HG03025 (cell line): ENCODE measurements around the gene HOXB5.

ENCODE experiments used
- ATAC-seq: cut with Tn5 transposase; IDR thresholded peaks from one replicate; pipeline ENCODE4 v1.9.1; 2021; ENCODE audit warnings: mild to moderate bottlenecking, moderate library complexity; ENCODE audit not compliant: unreplicated experiment, low FRiP score

The HOXB5 gene

DNA sequence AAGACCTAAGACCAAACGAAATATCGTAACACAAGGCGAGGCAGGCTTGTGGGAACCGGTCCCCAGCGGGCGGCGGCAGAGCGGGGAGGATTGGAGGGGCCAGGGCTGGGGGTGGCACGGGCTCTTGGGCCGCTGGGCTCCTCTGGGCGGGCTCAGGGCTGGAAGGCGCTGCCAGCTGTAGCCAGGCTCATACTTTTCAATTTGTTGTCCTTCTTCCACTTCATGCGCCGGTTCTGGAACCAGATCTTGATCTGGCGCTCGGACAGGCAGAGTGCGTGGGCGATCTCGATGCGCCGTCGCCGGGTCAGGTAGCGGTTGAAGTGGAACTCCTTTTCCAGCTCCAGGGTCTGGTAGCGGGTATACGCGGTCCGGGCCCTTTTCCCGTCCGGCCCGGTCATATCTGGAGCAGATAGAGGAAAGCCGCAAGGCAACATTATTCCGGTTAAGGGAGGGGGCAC lies 1.5 kb downstream of the HOXB5 start:
- ATAC-seq: no peak

DNA sequence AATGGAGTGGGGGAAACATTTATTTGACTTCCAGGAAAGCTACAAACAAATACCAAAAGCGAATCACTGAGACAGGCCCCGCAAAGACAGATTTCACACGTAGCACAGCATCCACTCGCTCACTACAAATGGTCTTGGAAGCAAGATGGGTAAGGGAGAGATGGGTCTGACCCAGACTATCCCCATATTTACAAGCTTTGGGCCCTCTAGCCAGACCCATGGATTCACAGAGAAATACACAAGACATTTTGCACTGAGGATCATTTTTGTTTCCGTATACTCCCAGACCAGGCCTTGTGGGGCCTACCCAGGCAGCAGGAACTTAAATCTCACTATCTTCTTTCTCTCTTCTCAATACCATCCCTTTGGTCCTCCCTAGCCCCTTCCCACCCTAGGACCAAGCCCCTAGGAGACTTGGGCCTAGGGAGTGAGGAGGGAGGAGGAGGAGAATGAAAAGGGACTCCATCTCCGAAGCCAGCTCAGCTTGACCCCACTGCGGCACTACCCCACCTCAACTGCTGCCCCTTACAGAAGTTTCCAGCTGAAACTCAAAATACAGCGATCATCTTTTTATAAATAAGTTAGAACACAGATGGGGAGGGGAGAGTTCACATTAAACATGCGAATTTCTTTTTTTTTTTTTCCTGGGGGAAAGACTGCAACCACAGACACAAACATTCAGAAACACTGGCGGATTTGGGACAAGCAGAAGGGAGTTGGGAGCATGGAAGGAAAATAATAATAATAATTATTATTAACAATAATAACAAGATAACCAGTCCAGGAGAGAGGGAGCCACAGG lies 2.1 kb downstream of the HOXB5 start:
- no peak for ATAC-seq

DNA sequence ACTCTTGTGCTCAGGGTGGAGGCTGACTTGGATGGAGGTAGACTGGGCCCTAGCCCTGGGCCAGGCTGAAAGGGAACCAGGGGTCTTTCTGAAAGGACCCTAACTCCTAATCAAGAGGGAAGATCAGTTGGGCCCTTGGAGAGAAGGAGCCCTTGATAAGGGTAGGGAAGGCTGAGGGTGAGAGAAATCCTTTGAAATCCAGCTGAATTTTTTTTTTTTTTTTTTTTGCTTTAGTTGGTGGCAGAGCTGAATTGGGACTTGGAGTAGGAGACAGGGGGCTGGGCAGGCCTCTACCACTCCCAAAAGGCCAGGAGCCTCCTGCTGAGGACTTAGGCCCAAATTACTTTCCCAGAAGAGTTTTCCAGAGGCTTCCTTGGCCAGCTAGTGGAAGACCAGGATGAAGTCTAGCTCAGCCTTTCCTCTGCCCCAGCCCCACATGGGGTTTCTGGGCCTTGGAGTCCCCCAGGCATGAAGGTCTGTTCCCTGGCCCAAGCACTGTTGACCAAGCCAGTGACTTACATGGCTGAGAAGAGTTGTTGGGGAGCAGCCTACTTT lies 2.9 kb downstream of the HOXB5 start:
- ATAC-seq: no peak

DNA sequence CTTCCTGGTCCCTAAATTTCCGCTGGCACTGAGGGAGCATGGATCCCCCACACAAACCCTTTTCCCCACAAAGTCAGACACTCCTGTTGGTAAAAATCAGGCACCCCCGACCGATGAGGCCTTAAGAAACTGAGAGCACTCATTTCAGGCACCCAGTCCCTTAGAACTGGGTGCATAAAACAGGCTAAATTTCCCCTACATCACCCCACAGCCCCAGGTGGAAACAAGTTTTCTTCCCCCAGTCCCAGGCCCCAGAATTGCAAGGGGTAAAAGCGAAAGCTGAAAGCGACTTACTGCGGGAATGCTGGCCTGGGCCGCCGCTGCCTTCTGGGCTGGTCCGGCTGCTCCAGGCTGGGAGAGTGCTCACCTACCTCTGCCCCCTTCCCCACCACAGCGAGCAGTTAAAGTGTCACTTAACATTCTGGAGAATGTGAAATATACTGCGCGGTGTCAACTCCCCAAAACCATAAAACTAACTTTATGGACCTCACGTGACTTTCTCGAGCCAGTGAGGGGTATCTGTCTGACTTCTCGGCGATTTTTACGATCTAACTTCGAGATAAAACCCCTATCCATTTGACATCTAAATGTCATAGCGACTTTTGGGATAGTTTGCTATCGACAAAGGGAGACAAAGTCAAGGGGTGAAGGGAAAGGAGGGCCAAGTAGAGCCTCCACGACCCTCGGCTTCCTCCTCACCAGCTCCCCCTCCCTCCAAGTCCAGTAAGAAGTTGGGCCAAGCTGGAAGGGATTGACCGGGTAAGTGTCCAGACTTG lies 3.6 kb downstream of the HOXB5 start, which contains the start of gene HOXB3:
TSS of gene HOXB3 (minus strand) at position 411 of the 776 bp plus-strand sequence. CDS start 37,767 bp downstream, outside the sequence.
- no peak for ATAC-seq

DNA sequence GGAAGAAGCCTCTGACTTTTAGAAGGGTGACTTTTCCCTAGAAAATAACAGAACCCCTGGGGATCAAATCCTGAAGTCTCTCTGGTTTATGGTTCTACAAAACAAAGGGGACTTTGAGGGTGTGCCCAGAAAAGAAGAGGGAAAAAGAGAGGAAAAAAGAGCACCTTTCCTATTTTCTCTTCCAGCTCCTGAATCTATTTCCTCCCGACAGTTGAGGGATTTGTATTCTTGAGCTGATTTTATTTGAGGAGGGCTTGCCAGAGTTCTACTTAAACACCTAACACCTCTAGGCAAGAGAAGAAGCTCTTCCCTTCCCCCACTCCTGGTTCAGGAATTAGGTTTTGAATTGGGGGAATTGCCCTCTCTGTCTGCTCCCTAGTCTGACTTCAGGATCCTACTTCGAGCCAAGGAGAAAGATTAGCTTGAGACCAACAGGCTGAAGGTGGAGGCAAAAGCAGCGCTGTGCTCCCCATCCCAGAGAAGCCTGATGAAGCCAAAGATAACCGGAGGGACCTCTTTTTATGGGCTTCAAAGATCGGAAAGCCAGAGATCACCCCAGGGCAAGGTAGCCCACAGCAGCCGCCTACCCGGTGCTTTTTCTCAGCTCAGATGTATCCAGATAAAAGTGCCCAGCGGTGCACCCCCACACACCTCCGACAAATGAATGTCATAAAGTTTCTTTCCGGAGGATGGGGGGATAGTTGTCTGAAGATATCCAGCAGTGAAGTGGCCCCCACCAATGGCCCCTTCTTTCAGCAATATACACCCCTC lies 4.3 kb downstream of the HOXB5 start:
- no peak for ATAC-seq

DNA sequence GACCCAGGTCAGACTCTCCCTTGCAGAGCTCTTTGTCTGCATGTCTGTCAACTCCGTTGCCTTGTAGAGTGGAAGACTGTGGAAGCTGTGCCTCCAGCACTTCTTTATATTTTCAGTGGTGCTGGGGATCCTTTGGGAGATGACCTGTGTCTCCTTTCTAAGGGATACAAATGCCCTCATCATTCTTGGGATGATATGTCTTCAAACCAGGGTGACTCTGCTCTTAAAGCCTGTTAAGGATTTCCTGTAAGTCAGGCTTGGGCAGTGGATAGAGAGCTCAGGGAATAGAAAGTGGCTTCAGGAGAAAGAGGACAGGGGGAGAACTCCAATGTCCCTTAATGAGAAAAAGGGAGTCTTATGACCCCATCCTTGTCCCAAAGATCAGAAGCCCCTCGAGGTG lies 5.1 kb downstream of the HOXB5 start:
- ATAC-seq: no peak

DNA sequence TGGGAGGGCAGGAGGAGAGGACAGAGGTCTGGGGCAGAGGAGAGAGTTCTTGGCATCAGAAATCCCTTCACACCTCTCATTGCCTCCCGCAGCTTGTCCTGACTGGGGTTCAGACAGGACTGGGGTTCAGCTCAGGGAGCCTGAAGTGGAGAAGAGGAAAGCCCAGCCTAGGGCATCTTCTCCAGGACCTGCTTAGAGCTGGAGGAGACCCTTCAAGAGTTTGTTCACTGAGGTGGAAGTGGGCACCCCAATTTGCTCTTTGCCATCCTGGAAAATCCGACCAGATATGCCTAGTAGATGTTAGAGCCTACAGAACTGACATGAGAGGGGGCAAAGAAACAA lies 5.5 kb downstream of the HOXB5 start:
- ATAC-seq: no peak

DNA sequence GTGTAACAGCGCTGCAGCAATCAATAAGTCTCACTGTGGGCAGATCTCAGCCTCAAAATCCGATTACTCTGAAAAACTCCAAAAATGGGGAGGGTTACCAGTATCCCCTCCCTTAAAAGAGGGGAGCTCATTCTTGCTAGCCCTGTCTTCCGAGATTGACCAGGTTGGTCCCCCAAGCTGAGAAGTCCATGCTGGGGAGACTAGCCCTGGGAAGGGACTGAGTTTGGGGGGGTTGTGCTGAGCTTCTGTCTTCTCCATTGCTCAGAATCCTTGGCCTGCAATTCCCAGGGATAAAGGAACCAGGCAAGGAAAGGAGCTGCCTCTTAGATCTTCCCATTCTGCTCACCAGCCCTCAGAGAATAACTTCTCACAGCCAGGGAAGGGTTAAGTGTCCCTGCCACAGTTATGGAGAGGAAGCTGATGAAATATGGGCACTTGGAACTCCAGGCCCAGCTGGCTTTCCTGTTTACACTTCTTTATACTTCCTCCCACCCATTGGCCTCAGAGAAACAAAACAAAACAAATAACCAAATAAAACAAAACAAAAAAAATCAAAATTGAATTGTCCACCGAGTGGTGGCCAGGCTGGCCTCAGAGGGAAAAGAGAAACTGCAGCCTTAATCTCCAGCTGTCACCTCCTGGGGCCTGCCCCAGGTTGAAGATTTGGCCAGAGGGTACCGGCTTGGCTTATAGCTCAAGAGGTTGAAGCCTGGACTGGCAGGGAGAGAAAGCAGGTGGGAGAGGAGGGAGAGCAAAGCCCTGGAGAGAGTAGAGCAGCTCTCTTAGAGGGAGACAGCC lies 6.1 kb downstream of the HOXB5 start:
- ATAC-seq: no peak

DNA sequence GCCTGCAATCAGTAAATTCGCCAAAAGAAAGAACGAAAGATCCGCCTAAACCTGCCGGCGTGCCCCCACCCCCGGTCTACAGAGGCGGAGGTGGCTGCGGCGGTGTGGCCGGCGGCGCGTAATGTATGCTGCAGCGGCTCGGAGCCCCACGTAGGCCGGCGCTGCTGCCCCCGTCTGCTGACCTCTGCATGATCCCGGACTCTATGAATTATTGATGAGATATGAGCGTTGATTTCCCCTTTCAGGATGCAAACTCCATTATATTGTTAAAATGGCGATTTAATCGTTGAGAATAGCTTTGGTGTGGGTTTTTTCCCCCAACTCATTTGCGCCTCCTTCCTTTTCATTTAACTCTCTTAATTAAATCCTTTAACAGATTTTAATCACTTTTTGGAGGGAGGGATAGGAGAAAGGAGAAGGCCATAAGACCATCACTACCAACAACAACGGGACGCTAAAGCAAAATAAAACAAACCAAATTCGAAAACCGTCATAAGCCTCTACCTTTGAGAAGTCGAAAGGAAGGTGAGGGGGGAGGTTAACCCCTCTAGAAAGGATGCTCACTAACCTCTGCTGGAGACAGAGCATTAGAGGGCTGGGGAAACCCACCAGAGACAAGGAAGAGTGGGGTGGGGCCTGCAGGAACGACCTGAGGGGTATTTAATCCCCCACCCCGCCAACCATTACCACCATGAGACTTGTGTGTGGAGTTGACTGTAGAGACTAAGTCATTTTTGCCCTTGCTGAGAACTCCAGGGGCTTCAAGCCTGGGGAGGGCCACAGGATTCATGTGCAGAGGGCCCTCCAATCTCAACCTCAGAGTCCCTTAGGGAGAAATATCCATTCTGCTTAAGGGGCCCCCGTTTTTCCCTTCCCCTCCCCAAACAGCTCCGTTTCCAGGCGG lies 7.0 kb downstream of the HOXB5 start:
- no peak for ATAC-seq

DNA sequence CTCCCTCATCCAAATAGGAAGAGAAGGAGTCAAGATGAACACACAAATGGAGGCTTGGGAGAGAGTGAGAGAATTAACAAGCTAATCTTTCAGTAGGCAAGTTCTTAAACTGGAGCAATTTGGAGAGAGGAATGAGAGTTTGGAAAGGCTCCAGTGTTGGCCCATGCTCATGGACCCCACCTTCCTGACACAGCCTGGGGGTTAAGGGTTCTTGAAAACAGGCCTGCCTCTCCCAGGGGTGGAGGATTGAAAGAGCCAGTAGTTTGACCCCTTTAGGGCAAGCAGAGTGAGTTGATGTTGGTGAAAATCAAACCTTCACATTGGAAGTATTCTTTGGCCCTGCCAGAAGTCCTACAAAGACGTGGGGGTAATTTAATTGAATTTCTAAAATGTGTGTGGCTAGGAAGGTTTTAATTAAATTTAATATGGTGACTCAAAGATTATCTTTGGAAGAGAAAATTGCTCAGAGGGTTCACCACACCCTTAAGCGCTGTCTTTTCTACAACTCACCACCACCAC lies 9.3 kb downstream of the HOXB5 start:
- ATAC-seq: no peak

DNA sequence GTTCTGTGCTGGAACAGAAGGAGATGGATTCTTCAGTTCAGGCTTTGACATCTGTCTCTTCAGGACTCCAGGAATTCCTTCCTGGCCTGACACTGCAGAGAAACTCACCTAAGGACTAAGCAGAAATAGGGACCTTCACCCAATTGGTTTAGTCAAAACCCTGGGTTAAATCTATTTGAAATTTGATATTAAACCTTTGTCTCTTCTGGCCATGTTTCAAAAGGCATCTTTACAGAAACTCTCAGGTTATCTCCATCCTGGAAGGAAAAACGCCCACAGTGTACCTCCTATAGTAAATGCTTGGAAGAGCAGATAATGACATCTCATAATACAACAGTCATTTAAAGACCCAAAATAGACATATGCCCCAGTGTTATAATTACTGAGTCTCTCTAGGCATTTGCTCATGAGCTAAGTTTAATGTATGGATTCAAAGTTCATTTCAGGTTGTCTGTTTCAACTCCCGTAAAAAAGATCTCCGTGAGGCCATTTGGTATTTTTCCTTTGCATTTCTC lies 9.8 kb downstream of the HOXB5 start:
- no peak for ATAC-seq

DNA sequence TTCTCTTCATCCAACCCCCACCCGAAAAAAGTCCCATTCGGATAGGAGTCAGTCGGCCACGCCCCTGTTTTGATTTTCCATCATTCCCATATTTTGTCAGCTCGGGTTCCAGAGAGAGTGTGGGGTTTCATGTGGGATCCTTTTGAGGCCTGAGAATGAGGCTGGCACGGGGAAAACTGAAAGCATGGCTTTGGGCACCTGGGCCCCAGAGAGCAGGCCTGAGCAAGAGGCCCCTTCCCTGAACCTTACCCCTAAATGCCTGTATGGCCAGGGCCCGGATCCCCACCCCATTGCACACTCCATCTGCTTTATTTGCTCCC lies 10.9 kb downstream of the HOXB5 start:
- ATAC-seq: no peak

DNA sequence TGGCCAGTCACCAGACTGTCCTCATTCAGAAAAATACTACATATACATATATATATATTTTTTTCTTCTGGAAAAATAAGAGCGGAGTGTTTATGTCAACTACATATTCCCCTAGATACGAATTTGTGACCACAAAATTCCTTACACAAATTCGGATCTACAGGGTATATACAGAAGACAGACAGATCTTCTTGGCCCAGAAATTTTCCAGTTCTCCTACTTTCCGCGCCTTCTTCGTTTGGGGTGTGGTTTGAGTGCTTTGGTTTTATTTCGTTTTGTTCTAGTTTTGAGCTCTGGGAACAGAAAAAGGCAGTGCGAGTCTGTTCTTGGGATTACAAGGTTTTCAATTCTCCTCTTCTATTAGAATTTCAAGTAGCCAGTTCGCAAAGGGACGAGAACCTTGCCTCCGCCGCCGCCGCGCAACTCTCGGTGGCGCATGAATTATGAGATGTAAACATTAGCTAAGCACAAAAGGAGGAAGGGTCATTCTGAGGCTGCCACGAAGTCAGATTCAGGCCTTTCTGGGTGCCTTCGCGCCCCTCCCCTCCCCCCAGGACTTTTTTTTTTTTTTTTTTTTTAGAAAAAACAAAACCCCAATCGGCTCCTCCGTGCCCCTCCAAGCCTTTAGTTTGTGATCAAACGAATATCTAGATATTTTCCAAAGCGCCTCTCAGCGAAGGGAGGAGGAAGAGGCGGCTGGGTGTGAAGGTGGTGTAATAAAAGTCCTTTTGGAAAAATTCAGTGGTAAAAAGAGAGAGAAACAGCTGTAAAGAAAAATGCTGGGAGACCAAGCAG lies 13.6 kb downstream of the HOXB5 start:
- ATAC-seq: no peak

DNA sequence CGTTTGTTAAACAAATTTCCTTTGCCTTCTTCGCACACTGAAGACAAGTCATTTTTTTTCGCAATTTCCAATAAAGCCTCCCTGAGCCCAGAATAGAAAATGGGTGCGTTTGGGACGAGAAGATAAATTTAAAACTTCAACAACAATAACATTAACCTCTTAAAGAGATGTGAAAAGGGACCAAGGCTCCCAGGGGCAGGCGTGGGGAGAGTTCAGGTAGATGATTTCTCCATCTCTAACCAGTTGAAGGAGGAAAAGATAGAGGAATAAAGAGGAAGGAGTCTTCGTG lies 14.2 kb downstream of the HOXB5 start:
- ATAC-seq: no peak

DNA sequence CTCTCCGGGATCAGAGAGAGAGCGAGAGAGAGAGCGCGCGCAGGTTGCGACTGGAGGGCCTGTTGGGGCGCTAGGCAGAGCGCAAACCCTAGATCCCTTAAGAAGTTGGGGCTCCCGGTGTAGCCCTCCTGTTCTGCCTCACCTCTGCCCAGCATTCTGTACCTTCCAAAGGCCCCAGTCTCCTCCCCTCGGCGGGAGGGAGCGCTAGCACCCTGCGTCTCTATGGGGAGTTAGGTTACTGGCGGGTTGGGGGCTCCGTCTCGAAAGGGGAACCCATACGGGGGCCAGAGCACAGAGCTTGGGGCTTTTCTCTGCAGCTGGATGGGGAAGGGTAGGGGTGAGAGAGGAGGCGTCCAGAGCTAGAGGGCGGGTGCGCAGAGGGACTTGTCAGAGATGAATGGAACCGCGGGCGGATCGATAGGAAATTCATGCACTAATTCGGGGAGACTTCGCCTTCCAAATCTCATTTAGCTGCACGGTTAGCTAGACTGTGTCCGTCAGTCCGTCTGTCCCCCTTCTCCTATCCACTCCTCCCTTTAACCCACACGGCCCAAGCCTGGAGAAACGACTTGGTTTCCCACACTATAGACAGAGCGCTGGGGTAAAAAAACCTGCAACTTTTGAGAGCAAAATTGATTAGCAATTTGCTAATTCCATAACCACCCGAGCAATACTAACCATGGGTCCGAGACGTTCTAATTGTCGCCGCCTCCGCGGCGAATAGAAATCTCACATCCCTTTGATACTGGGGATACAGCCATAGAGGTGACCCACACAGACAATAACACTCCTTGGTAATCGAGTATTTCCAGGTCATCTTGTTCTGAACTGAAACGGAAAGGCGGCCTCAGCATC lies 14.7 kb downstream of the HOXB5 start:
- ATAC-seq: peak; percentile 33

DNA sequence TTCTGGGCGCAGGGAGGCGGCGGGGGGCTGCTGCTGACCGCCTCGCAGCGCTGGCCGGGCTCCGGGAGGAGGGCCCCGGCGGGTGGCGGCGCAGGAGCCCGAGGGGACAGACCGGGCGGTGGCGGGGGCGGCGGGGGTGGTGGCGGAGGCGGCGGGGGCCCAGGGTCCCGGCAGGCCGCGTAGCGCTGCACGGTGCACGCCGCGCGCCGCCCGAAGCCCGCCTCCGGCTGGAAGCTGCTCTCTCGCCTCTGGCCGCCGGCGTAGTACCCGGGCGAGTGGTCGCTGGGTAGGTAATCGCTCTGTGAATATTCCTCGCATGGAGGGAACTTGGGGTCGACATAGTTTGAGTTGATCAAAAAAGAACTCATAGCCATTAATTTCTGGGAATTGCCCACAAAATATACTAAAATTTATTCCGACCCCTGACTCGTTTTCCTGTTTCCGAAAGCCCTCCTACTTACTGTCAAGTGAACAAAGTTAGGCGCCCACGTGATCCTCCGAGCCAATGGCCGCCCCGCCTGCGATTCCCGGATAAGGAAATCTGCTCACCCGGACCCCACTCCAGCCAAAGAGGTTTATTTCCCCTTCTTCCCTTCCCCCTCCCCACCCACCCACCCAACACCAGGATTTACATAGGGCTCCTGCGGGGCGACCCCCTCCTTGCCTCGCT lies 15.5 kb downstream of the HOXB5 start, which contains the start of gene HOXB4:
TSS of gene HOXB4 (minus strand) at position 405 of the 670 bp plus-strand sequence. CDS start at position 374, 31 bp downstream.
- ATAC-seq: peak; percentile 35
